ENCODE results near the gene LMO7.

- no peak for TF ChIP-seq CTCF (IDR thresholded peaks at IDR 0.05; ENCODE audit: control extremely low read depth in 1 of 3, insufficient read depth in 1 of 3, low read depth in 1 of 3, low read length in 3 of 3)
- TF ChIP-seq POLR2A (IDR thresholded peaks at IDR 0.05; ENCODE audit: control extremely low read depth in 1 of 2, low read depth in 2 of 2, low read length in 2 of 2) = no peak
- TF ChIP-seq GABPA (IDR thresholded peaks at IDR 0.05; ENCODE audit: borderline replicate concordance, insufficient read depth, low read length) = no peak
- no peak for TF ChIP-seq HDAC6 (IDR thresholded peaks at IDR 0.05; ENCODE audit: low read depth, low read length)
- no peak for TF ChIP-seq RAD21 (IDR thresholded peaks at IDR 0.05 in 1 of 2, conservative IDR thresholded peaks at IDR 0.05 in 1 of 2; ENCODE audit: low read depth in 2 of 2, low read length in 2 of 2)
- TF ChIP-seq HDAC2 (IDR thresholded peaks at IDR 0.05; ENCODE audit: borderline replicate concordance in 1 of 2, low read depth in 2 of 2, low read length in 2 of 2) = no peak
- TF ChIP-seq EZH2 (IDR thresholded peaks at IDR 0.05; ENCODE audit: low read depth, low read length, severe bottlenecking) = no peak
- no peak for TF ChIP-seq MAX (IDR thresholded peaks at IDR 0.05)
- TF ChIP-seq KDM1A (IDR thresholded peaks at IDR 0.05; ENCODE audit: borderline replicate concordance, low read length) = no peak
- no peak for TF ChIP-seq POLR2AphosphoS5 (IDR thresholded peaks at IDR 0.05; ENCODE audit: low read depth, low read length)
- no peak for TF ChIP-seq TEAD4 (IDR thresholded peaks at IDR 0.05; ENCODE audit: low read depth, low read length)
These were observed 7.3 kb upstream of the LMO7 start for GRCh38 chr13:75628801-75629200.
